GM12878 (cell line): Measurements from ENCODE around the gene PPIL6. TPM values are rescaled to one million over a fixed set of nuclear protein-coding genes. Genes with fewer than 3 reads are reported as not detected.

Source experiments
- ATAC-seq: fragments of 200-7000 bp; cut with Tn5 transposase; 3 replicates; pipeline ENCODE4 v1.9.1; 2020; ENCODE audit warnings: mild to moderate bottlenecking, moderate library complexity
- BruUV-seq: library from RNA; stranded (reverse); fragments of 400-500 nt; replicated peaks from 2 replicates; lab custom pipeline; 2021; lab: Mats Ljungman, UMichigan
- CTCF ChIA-PET: fragments of 300-600 bp; sonication (Branson Sonifier 250); formaldehyde crosslinking; extraction: SDS; loops from one replicate; lab custom pipeline; 2021; ENCODE audit warnings: inconsistent platforms; lab: Yijun Ruan, JAX
- POLR2A ChIA-PET: fragments of 350-600 bp; formaldehyde crosslinking; extraction: SDS; loops from one replicate; lab custom pipeline; 2021; ENCODE audit warnings: inconsistent platforms; lab: Charles Lee
- RAD21 ChIA-PET: fragments of 300-600 bp; sonication (Branson Sonifier 250); formaldehyde crosslinking; loops from one replicate; lab custom pipeline; 2023; ENCODE audit warnings: antibody characterized with exemption; ENCODE audit not compliant: unreplicated experiment; lab: Charles Lee
- SMC1A ChIA-PET: fragments of 300-600 bp; sonication (Branson Sonifier 250); formaldehyde crosslinking; loops from one replicate; lab custom pipeline; 2023; ENCODE audit not compliant: unreplicated experiment, uncharacterized antibody; lab: Charles Lee
- DNase-seq: peaks from one replicate; pipeline ENCODE4 v3.0.0-alpha.2; 2011; ENCODE audit warnings: low read depth, low spot score
- FAIRE-seq: peaks from 3 replicates; lab custom pipeline; 2011; peaks lifted over from hg19 to GRCh38; lab: Jason Lieb, UNC
- H2AFZ ChIP-seq: 2 replicates; pipeline ENCODE4 v1.6.0; 2011; ENCODE audit warnings: low read depth, low read length, control low read depth; ENCODE audit not compliant: control insufficient read depth
- H3K27ac ChIP-seq: 2 replicates; pipeline ENCODE4 v1.5.1; 2011; ENCODE audit warnings: control low read depth; ENCODE audit not compliant: control insufficient read depth, insufficient read depth
- H3K27me3 ChIP-seq, 2 experiments: replicated peaks in 1 of 2; 2 replicates each; pipeline versions ENCODE4 v1.6.0 to v1.6.1; 2011; ENCODE audit warnings: low read length in 1 of 2; ENCODE audit not compliant: control insufficient read depth in 2 of 2, insufficient read depth in 2 of 2
- H3K36me3 ChIP-seq, 2 experiments: 2 replicates each; pipeline ENCODE4 v1.5.1; 2011; ENCODE audit warnings: low read length in 1 of 2; ENCODE audit not compliant: control insufficient read depth in 2 of 2, insufficient read depth in 2 of 2
- H3K4me1 ChIP-seq: 2 replicates; pipeline ENCODE4 v1.6.1; 2011; ENCODE audit warnings: mild to moderate bottlenecking, low read length, moderate library complexity, mixed read lengths; ENCODE audit not compliant: control insufficient read depth, insufficient read depth
- H3K4me2 ChIP-seq: 2 replicates; pipeline ENCODE4 v1.6.0; 2011; ENCODE audit warnings: control low read depth; ENCODE audit not compliant: control insufficient read depth, insufficient read depth
- H3K4me3 ChIP-seq: fragments of 200-600 bp; sonication (generic); 2 replicates; pipeline ENCODE4 v1.5.1; 2016
- H3K79me2 ChIP-seq: 2 replicates; pipeline ENCODE4 v1.6.0; 2011; ENCODE audit warnings: low read length; ENCODE audit not compliant: control insufficient read depth, insufficient read depth
- H3K9ac ChIP-seq: 2 replicates; pipeline ENCODE4 v1.8.0; 2011; ENCODE audit warnings: low read length, control low read depth, mixed read lengths; ENCODE audit not compliant: control insufficient read depth, insufficient read depth
- H3K9me3 ChIP-seq: replicated peaks from 3 replicates; pipeline ENCODE4 v1.5.1; 2011; ENCODE audit warnings: mild to moderate bottlenecking, low read length; ENCODE audit not compliant: control insufficient read depth, insufficient read depth
- H4K20me1 ChIP-seq: 2 replicates; pipeline ENCODE4 v1.6.0; 2011; ENCODE audit not compliant: control insufficient read depth, insufficient read depth
- CUX1 ChIP-seq: IDR thresholded peaks from 2 replicates; pipeline ENCODE4 v1.6.1; 2012; ENCODE audit warnings: improper control_type of control experiment, low read depth, low read length; ENCODE audit not compliant: insufficient replicate concordance
- EZH2 ChIP-seq: IDR thresholded peaks from 2 replicates; pipeline ENCODE4 v1.6.1; 2012; ENCODE audit warnings: low read depth, mild to moderate bottlenecking, control low read depth, inconsistent platforms, low read length, borderline replicate concordance; ENCODE audit not compliant: control insufficient read depth
- LARP7 ChIP-seq: fragments of 450-650 bp; IDR thresholded peaks from 2 replicates; pipeline ENCODE4 v1.6.1; 2017; ENCODE audit warnings: mild to moderate bottlenecking
- NR2C1 ChIP-seq: fragments of 450-650 bp; IDR thresholded peaks from 2 replicates; pipeline ENCODE4 v1.6.1; 2017; ENCODE audit warnings: antibody characterized with exemption, mild to moderate bottlenecking, moderate library complexity
- POLR2A ChIP-seq: IDR thresholded peaks from 2 replicates; pipeline ENCODE4 v1.6.1; 2011; ENCODE audit warnings: low read depth, mild to moderate bottlenecking, low read length
- WGBS: methylation state at CpG from one replicate; pipeline ENCODE4 v1.1.6; 2016; ENCODE audit warnings: low lambda C conversion rate; ENCODE audit not compliant: insufficient replicate concordance, insufficient coverage; ENCODE audit errors: missing lambda C conversion rate; 5-methylcytosine and 5-hydroxymethylcytosine counted together
- in situ Hi-C: fragments of 300-500 bp; cut with MboI; formaldehyde crosslinking; loops from 9 replicates; pipeline ENCODE4 v1.14.3; 2018; ENCODE audit warnings: mixed read lengths
- intact Hi-C: fragments of 100-400 bp; cut with micrococcal nuclease; formaldehyde crosslinking; loops from one replicate; pipeline ENCODE4 v1.14.2; 2022; ENCODE audit not compliant: unreplicated experiment
- polyA plus RNA-seq, 11 experiments: library from polyadenylated mRNA; depleted of rRNA in 4 of 11; unstranded in 6 of 11; stranded (reverse) in 5 of 11; fragments of >200 nt; fragmentation: Nextera tagmentation in 4 of 11; fragmentation: Illumina TruSeq in 1 of 11; extraction: Ambion mirVana in 4 of 11; extraction: Trizol in 1 of 11; gene quantifications; 1 replicate in 1 of 11; 2 replicates in 10 of 11; pipeline versions ENCODE4 v1.2.1 to v1.2.3, GENCODE V29; 2011 to 2016; ENCODE audit warnings: inconsistent platforms in 2 of 11, missing spikeins in 2 of 11, low read depth in 1 of 11
- total RNA-seq, 4 experiments: library from RNA; depleted of rRNA in 3 of 4; stranded (reverse); fragments of >200 nt in 3 of 4; fragmentation: Illumina TruSeq in 1 of 4; extraction: Trizol in 1 of 4; gene quantifications; 2 replicates each; pipeline versions ENCODE4 v1.2.1 to v1.2.3, GENCODE V29; 2013 to 2021

Gene PPIL6
- total and polyA plus RNA-seq, 10 of the 15 experiments (the other 5 are each of a cell fraction or from before 2014, with no cell fraction given), result 0.01 to 0.26 (median 0.12) TPM; not detected in 5

- TF ChIP-seq CUX1 (no peak), POLR2A (no peak)
Observed at GRCh38 chr6:109358204-109358603, 82.2 kb downstream of the PPIL6 start (continued).

- BruUV-seq, result no TSS peak
- no peaks in the 10 kb centered on the region for H3K4me1 ChIP-seq
- no peaks in the 10 kb centered on the region for H3K79me2 ChIP-seq
- in situ Hi-C loops (no loop called here), intact Hi-C loops (no loop called here)
- ChIA-PET RAD21 (no interaction called here), CTCF (interaction anchor here (1.2 kb wide), 1 partner anchor 27 kb away, joined by 3 read pairs; no protein-coding TSS in a partner anchor), SMC1A (no interaction called here), POLR2A (no interaction called here)
- 94% methylated on average over 3 of the region's 3 CpGs for WGBS
- ATAC-seq (no peak), DNase-seq (no peak), FAIRE-seq (no peak)
- H3K36me3 ChIP-seq, result peaks cover 0 to 20% of the 10 kb centered on the region in 2 experiments; a peak in 2 of 4 replicates
- no peaks in the 10 kb centered on the region for H3K27me3 ChIP-seq
- peaks cover 4% of the 10 kb centered on the region; the same call in 2 of the 3 replicates for H3K9me3 ChIP-seq
- no peak overlapping the region for H2AFZ ChIP-seq
- no peak for TF ChIP-seq NR2C1
- no peak for TF ChIP-seq EZH2
- TF ChIP-seq LARP7, result no peak
- no peak overlapping the region for H3K4me3 ChIP-seq
- H3K4me2 ChIP-seq, result no peak overlapping the region
- H3K9ac ChIP-seq, result no peak overlapping the region
- no peak overlapping the region for H3K27ac ChIP-seq
- no peaks in the 10 kb centered on the region; the same call in 1 of the 2 replicates for H4K20me1 ChIP-seq
Observed at GRCh38 chr6:109356237-109356636, 84.2 kb downstream of the PPIL6 start.
